ENCODE results near the gene ATP6V1B1.

The ATP6V1B1 gene

GRCh38 chr2:71001981-71002570 lies 66.4 kb downstream of the ATP6V1B1 start:
- H3K4me1 ChIP-seq (ENCODE audit: insufficient read depth, insufficient read length): peaks cover 8% of the 10 kb centered on the region
- H3K27me3 ChIP-seq (ENCODE audit: insufficient read depth, insufficient read length): no peaks in the 10 kb centered on the region
- H3K4me3 ChIP-seq (ENCODE audit: insufficient read length, low read depth): no peak overlapping the region
- peak overlapping the region; percentile 64 for H3K9ac ChIP-seq (ENCODE audit: insufficient read length, low read depth)
- H3K9me3 ChIP-seq (ENCODE audit: insufficient read depth, low read length): peaks cover 11% of the 10 kb centered on the region; the same call in 1 of the 2 replicates
- peak; percentile 69 for DNase-seq (ENCODE audit: low read depth, low spot score)
- H3K36me3 ChIP-seq (ENCODE audit: insufficient read depth, insufficient read length, low read length): no peaks in the 10 kb centered on the region
- no peak for TF ChIP-seq ZNF274 (IDR thresholded peaks at IDR 0.05; ENCODE audit: low read depth, low read length)
- no peak for TF ChIP-seq YY1 (IDR thresholded peaks at IDR 0.05; ENCODE audit: insufficient read depth, insufficient read length)
- TF ChIP-seq SUZ12 (IDR thresholded peaks at IDR 0.05; ENCODE audit: extremely low read depth, insufficient read depth, insufficient read length): no peak

- no peak for DNase-seq (ENCODE audit: low read depth, low spot score)
- peaks cover 11% of the 10 kb centered on the region; the same call in 1 of the 2 replicates for H3K9me3 ChIP-seq (ENCODE audit: insufficient read depth, low read length)
- H3K4me3 ChIP-seq (ENCODE audit: insufficient read length, low read depth): no peak overlapping the region
- no peaks in the 10 kb centered on the region for H3K27me3 ChIP-seq (ENCODE audit: insufficient read depth, insufficient read length)
- H3K9ac ChIP-seq (ENCODE audit: insufficient read length, low read depth): no peak overlapping the region
- TF ChIP-seq SUZ12 (IDR thresholded peaks at IDR 0.05; ENCODE audit: extremely low read depth, insufficient read depth, insufficient read length) (no peak), ZNF274 (IDR thresholded peaks at IDR 0.05; ENCODE audit: low read depth, low read length) (no peak), YY1 (IDR thresholded peaks at IDR 0.05; ENCODE audit: insufficient read depth, insufficient read length) (no peak)
- no peaks in the 10 kb centered on the region for H3K36me3 ChIP-seq (ENCODE audit: insufficient read depth, insufficient read length, low read length)
- peaks cover 8% of the 10 kb centered on the region for H3K4me1 ChIP-seq (ENCODE audit: insufficient read depth, insufficient read length)
These were observed 67.7 kb downstream of the ATP6V1B1 start for GRCh38 chr2:71003396-71003795.

GRCh38 chr2:71003966-71004755 lies 68.5 kb downstream of the ATP6V1B1 start:
- TF ChIP-seq ZNF274 (IDR thresholded peaks at IDR 0.05; ENCODE audit: low read depth, low read length) (no peak), YY1 (IDR thresholded peaks at IDR 0.05; ENCODE audit: insufficient read depth, insufficient read length) (no peak), SUZ12 (IDR thresholded peaks at IDR 0.05; ENCODE audit: extremely low read depth, insufficient read depth, insufficient read length) (no peak)
- no peak for DNase-seq (ENCODE audit: low read depth, low spot score)

GRCh38 chr2:71004857-71005256 lies 69.2 kb downstream of the ATP6V1B1 start:
- no peaks in the 10 kb centered on the region for H3K27me3 ChIP-seq (ENCODE audit: insufficient read depth, insufficient read length)
- no peak overlapping the region for H3K4me3 ChIP-seq (ENCODE audit: insufficient read length, low read depth)
- no peak for TF ChIP-seq YY1 (IDR thresholded peaks at IDR 0.05; ENCODE audit: insufficient read depth, insufficient read length)
- TF ChIP-seq SUZ12 (IDR thresholded peaks at IDR 0.05; ENCODE audit: extremely low read depth, insufficient read depth, insufficient read length): no peak
- no peak for TF ChIP-seq ZNF274 (IDR thresholded peaks at IDR 0.05; ENCODE audit: low read depth, low read length)
- no peak for DNase-seq (ENCODE audit: low read depth, low spot score)
- peaks cover 11% of the 10 kb centered on the region; the same call in 1 of the 2 replicates for H3K9me3 ChIP-seq (ENCODE audit: insufficient read depth, low read length)
- H3K36me3 ChIP-seq (ENCODE audit: insufficient read depth, insufficient read length, low read length): no peaks in the 10 kb centered on the region
- H3K4me1 ChIP-seq (ENCODE audit: insufficient read depth, insufficient read length): peaks cover 8% of the 10 kb centered on the region
- no peak overlapping the region for H3K9ac ChIP-seq (ENCODE audit: insufficient read length, low read depth)

More at GRCh38 chr2:71003966-71004755, 68.5 kb downstream of the ATP6V1B1 start:
- Histone ChIP-seq H3K4me1 (ENCODE audit: insufficient read depth, insufficient read length) (peaks cover 8% of the 10 kb centered on the region), H3K9ac (ENCODE audit: insufficient read length, low read depth) (no peak overlapping the region), H3K36me3 (ENCODE audit: insufficient read depth, insufficient read length, low read length) (no peaks in the 10 kb centered on the region), H3K9me3 (ENCODE audit: insufficient read depth, low read length) (peaks cover 11% of the 10 kb centered on the region; the same call in 1 of the 2 replicates), H3K27me3 (ENCODE audit: insufficient read depth, insufficient read length) (no peaks in the 10 kb centered on the region), H3K4me3 (ENCODE audit: insufficient read length, low read depth) (no peak overlapping the region)

GRCh38 chr2:71005271-71006202 lies 69.8 kb downstream of the ATP6V1B1 start:
- DNase-seq (ENCODE audit: low read depth, low spot score): no peak
- no peaks in the 10 kb centered on the region for H3K36me3 ChIP-seq (ENCODE audit: insufficient read depth, insufficient read length, low read length)
- no peak overlapping the region for H3K4me3 ChIP-seq (ENCODE audit: insufficient read length, low read depth)
- TF ChIP-seq SUZ12 (IDR thresholded peaks at IDR 0.05; ENCODE audit: extremely low read depth, insufficient read depth, insufficient read length) (no peak), ZNF274 (IDR thresholded peaks at IDR 0.05; ENCODE audit: low read depth, low read length) (no peak), YY1 (IDR thresholded peaks at IDR 0.05; ENCODE audit: insufficient read depth, insufficient read length) (no peak)
- H3K9me3 ChIP-seq (ENCODE audit: insufficient read depth, low read length): peaks cover 11% of the 10 kb centered on the region; the same call in 1 of the 2 replicates
- H3K4me1 ChIP-seq (ENCODE audit: insufficient read depth, insufficient read length): peaks cover 8% of the 10 kb centered on the region
- no peak overlapping the region for H3K9ac ChIP-seq (ENCODE audit: insufficient read length, low read depth)
- H3K27me3 ChIP-seq (ENCODE audit: insufficient read depth, insufficient read length): no peaks in the 10 kb centered on the region

- no peak for DNase-seq (ENCODE audit: low read depth, low spot score)
- TF ChIP-seq ZNF274 (IDR thresholded peaks at IDR 0.05; ENCODE audit: low read depth, low read length) (no peak), YY1 (IDR thresholded peaks at IDR 0.05; ENCODE audit: insufficient read depth, insufficient read length) (no peak), SUZ12 (IDR thresholded peaks at IDR 0.05; ENCODE audit: extremely low read depth, insufficient read depth, insufficient read length) (no peak)
- H3K4me1 ChIP-seq (ENCODE audit: insufficient read depth, insufficient read length): peaks cover 6% of the 10 kb centered on the region
- no peaks in the 10 kb centered on the region for H3K36me3 ChIP-seq (ENCODE audit: insufficient read depth, insufficient read length, low read length)
- peaks cover 11% of the 10 kb centered on the region; the same call in 1 of the 2 replicates for H3K9me3 ChIP-seq (ENCODE audit: insufficient read depth, low read length)
- no peak overlapping the region for H3K4me3 ChIP-seq (ENCODE audit: insufficient read length, low read depth)
- H3K9ac ChIP-seq (ENCODE audit: insufficient read length, low read depth): no peak overlapping the region
- H3K27me3 ChIP-seq (ENCODE audit: insufficient read depth, insufficient read length): no peaks in the 10 kb centered on the region
These were observed 70.6 kb downstream of the ATP6V1B1 start for GRCh38 chr2:71006323-71006722.
